ENCODE data around the gene SBNO2. TPM values are rescaled to one million over a fixed set of nuclear protein-coding genes. Genes with fewer than 3 reads are reported as not detected.

Gene SBNO2
- total RNA-seq, 1 experiment from 2014 or later = 46.3 TPM

DNA sequence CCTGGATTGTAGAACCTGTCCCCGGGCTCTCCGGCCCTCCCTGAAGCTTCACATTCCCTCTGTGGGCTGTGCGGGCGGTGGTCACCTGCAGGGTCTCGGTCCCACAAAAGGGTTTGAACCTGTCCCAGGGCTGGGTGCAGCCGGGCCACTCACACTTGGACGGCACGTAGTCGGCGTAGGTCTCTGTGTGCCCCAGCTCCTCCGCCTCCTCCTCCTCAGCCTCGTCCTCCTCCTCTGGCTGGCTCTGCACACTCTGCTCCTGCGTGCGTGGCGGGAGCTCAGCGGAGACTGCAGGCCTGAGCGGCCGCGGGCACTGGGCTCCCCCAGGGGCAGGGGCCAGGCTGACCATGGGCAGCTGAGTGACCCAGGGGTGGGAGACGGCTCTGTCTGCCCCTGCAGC lies 50.7 kb downstream of the SBNO2 start:
- H3K27me3 ChIP-seq (ENCODE audit: insufficient read depth, low read length) = no peaks in the 10 kb centered on the region
- DNase-seq = no peak
- H3K79me2 ChIP-seq (ENCODE audit: insufficient read depth, low read length) = no peaks in the 10 kb centered on the region
- TF ChIP-seq, protein P1, sequence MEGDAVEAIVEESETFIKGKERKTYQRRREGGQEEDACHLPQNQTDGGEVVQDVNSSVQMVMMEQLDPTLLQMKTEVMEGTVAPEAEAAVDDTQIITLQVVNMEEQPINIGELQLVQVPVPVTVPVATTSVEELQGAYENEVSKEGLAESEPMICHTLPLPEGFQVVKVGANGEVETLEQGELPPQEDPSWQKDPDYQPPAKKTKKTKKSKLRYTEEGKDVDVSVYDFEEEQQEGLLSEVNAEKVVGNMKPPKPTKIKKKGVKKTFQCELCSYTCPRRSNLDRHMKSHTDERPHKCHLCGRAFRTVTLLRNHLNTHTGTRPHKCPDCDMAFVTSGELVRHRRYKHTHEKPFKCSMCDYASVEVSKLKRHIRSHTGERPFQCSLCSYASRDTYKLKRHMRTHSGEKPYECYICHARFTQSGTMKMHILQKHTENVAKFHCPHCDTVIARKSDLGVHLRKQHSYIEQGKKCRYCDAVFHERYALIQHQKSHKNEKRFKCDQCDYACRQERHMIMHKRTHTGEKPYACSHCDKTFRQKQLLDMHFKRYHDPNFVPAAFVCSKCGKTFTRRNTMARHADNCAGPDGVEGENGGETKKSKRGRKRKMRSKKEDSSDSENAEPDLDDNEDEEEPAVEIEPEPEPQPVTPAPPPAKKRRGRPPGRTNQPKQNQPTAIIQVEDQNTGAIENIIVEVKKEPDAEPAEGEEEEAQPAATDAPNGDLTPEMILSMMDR (conservative IDR thresholded peaks at IDR 0.05) = no peak
- no peak overlapping the region for H3K14ac ChIP-seq (ENCODE audit: insufficient read depth, low read length)
- no peak overlapping the region for H2BK20ac ChIP-seq (ENCODE audit: low read depth, low read length, poor library complexity, severe bottlenecking)
- H3K4me1 Mint-ChIP-seq = peaks cover 2 to 7% of the 10 kb centered on the region in 2 experiments; a peak in 3 of 4 replicates
- no peak overlapping the region for H3K23ac ChIP-seq (ENCODE audit: insufficient read length, low read depth, low read length)
- H4K5ac ChIP-seq (ENCODE audit: insufficient read length, low read depth, low read length) = no peak overlapping the region
- no peak overlapping the region for H4K8ac ChIP-seq (replicated peaks; ENCODE audit: insufficient read length, low read depth, low read length)
- no peaks in the 10 kb centered on the region for H3K79me1 ChIP-seq (ENCODE audit: insufficient read depth, low read depth, low read length, poor library complexity, severe bottlenecking)
- H3K4me1 ChIP-seq (ENCODE audit: insufficient read depth, low read length) = no peaks in the 10 kb centered on the region
- H3K27ac ChIP-seq (ENCODE audit: insufficient read length, low read depth, low read length) = no peak overlapping the region
- H2BK12ac ChIP-seq (ENCODE audit: insufficient read length, low read depth, low read length) = no peak overlapping the region
- no peak overlapping the region for H4K91ac ChIP-seq (ENCODE audit: insufficient read length, low read depth, low read length)
- no peak overlapping the region for H2AK5ac ChIP-seq (ENCODE audit: insufficient read length, low read length)
- H3K9me3 ChIP-seq (ENCODE audit: control insufficient read depth, low read depth, low read length) = no peaks in the 10 kb centered on the region
- H3K23me2 ChIP-seq (ENCODE audit: insufficient read length, low read depth, low read length, poor library complexity, severe bottlenecking) = no peaks in the 10 kb centered on the region
- no peak overlapping the region for H3K4me2 ChIP-seq (ENCODE audit: insufficient read depth, insufficient read length, low read length)
- no peak overlapping the region for H2BK5ac ChIP-seq (ENCODE audit: insufficient read length, low read length)
- no peaks in the 10 kb centered on the region; a peak in 1 of 5 replicates for H3K9me3 Mint-ChIP-seq
- H3K56ac ChIP-seq (ENCODE audit: insufficient read length, low read depth, low read length) = no peak overlapping the region
- no peak overlapping the region for H3T11ph ChIP-seq (ENCODE audit: low read length)
- H3K4me3 Mint-ChIP-seq = no peak overlapping the region
- no peak overlapping the region for H3K4ac ChIP-seq (ENCODE audit: low read depth, low read length)
- no peak overlapping the region for H2BK15ac ChIP-seq (ENCODE audit: low read depth, low read length)
- no peak overlapping the region for H2BK120ac ChIP-seq (ENCODE audit: low read depth, low read length, poor library complexity, severe bottlenecking)
- no peak overlapping the region for H3K9ac ChIP-seq (ENCODE audit: extremely low read depth, insufficient read length, low read length)
- no CpG with 5 or more reads among the region's 20 CpGs for WGBS (ENCODE audit: extremely low coverage, insufficient read length, low lambda C conversion rate)
- H3K18ac ChIP-seq (ENCODE audit: insufficient read length, low read depth, low read length) = no peak overlapping the region
- H3K36me3 Mint-ChIP-seq (ENCODE audit: insufficient read depth in 1 of 3, low read depth in 3 of 3) = peaks cover 11 to 46% (median 34%) of the 10 kb centered on the region in 3 experiments; a peak in 6 of 7 replicates
- no peaks in the 10 kb centered on the region for H3K27me3 Mint-ChIP-seq (ENCODE audit: low read depth)
- no peaks in the 10 kb centered on the region for H4K20me1 ChIP-seq (ENCODE audit: control insufficient read depth, insufficient read depth, insufficient read length)
- no peak overlapping the region for H3K27ac Mint-ChIP-seq
- no peak overlapping the region for H2AFZ ChIP-seq (ENCODE audit: low read length)
